ENCODE results near the gene FRYL.
"Not testable (repeated sequence)": the region's sequence is repeated elsewhere in the genome, so short reads cannot be mapped to it uniquely, and the experiment has no call there.

FRYL gene

GRCh38 chr4:48686369-48686768 lies 93.7 kb downstream of the FRYL start:
- no peaks in the 10 kb centered on the region for H3K4me1 ChIP-seq (ENCODE audit: control insufficient read depth, insufficient read depth, low read length)
- no peaks in the 10 kb centered on the region for H3K27me3 ChIP-seq (ENCODE audit: control insufficient read depth, insufficient read depth, low read length)
- DNase-seq (ENCODE audit: low read depth, low spot score) = no peak
- no peaks in the 10 kb centered on the region for H3K36me3 ChIP-seq (ENCODE audit: control insufficient read depth, insufficient read depth, low read length)
- H3K9me3 ChIP-seq (ENCODE audit: control insufficient read depth, insufficient read depth, low read length) = no peaks in the 10 kb centered on the region
- H3K27ac ChIP-seq (ENCODE audit: low read length) = no peak overlapping the region
- H3K4me3 ChIP-seq (ENCODE audit: low read length) = no peak overlapping the region
- no CpG with 5 or more reads among the region's 3 CpGs for WGBS (ENCODE audit: insufficient coverage, insufficient read length)

- no peak for DNase-seq (ENCODE audit: low read depth, low spot score)
- H3K36me3 ChIP-seq (ENCODE audit: control insufficient read depth, insufficient read depth, low read length) = no peaks in the 10 kb centered on the region
- WGBS (ENCODE audit: insufficient coverage, insufficient read length) = no CpG with 5 or more reads among the region's 1 CpG
- H3K27ac ChIP-seq (ENCODE audit: low read length) = no peak overlapping the region
- no peaks in the 10 kb centered on the region for H3K9me3 ChIP-seq (ENCODE audit: control insufficient read depth, insufficient read depth, low read length)
- no peaks in the 10 kb centered on the region for H3K4me1 ChIP-seq (ENCODE audit: control insufficient read depth, insufficient read depth, low read length)
- H3K27me3 ChIP-seq (ENCODE audit: control insufficient read depth, insufficient read depth, low read length) = no peaks in the 10 kb centered on the region
- no peak overlapping the region for H3K4me3 ChIP-seq (ENCODE audit: low read length)
Measured at GRCh38 chr4:48683784-48684666, 96.1 kb downstream of the FRYL start.

- not testable (repeated sequence) for H3K4me1 ChIP-seq (ENCODE audit: control insufficient read depth, insufficient read depth, low read length); DNase-seq (ENCODE audit: low read depth, low spot score); H3K27ac ChIP-seq (ENCODE audit: low read length); H3K36me3 ChIP-seq (ENCODE audit: control insufficient read depth, insufficient read depth, low read length); H3K27me3 ChIP-seq (ENCODE audit: control insufficient read depth, insufficient read depth, low read length); H3K9me3 ChIP-seq (ENCODE audit: control insufficient read depth, insufficient read depth, low read length); H3K4me3 ChIP-seq (ENCODE audit: low read length)
- no CpG with 5 or more reads among the region's 3 CpGs for WGBS (ENCODE audit: insufficient coverage, insufficient read length)
Measured at GRCh38 chr4:48682870-48683269, 97.2 kb downstream of the FRYL start.

- DNase-seq (ENCODE audit: low read depth, low spot score) = no peak
- no peak overlapping the region for H3K27ac ChIP-seq (ENCODE audit: low read length)
Measured at GRCh38 chr4:48681856-48682255, 98.2 kb downstream of the FRYL start.

GRCh38 chr4:48680848-48681568 lies 99.1 kb downstream of the FRYL start:
- no peak for DNase-seq (ENCODE audit: low read depth, low spot score)
- no peaks in the 10 kb centered on the region for H3K27me3 ChIP-seq (ENCODE audit: control insufficient read depth, insufficient read depth, low read length)
- H3K4me1 ChIP-seq (ENCODE audit: control insufficient read depth, insufficient read depth, low read length) = no peaks in the 10 kb centered on the region
- no CpG with 5 or more reads among the region's 12 CpGs for WGBS (ENCODE audit: insufficient coverage, insufficient read length)
- H3K4me3 ChIP-seq (ENCODE audit: low read length) = no peak overlapping the region
- no peaks in the 10 kb centered on the region for H3K9me3 ChIP-seq (ENCODE audit: control insufficient read depth, insufficient read depth, low read length)
- no peak overlapping the region for H3K27ac ChIP-seq (ENCODE audit: low read length)
- no peaks in the 10 kb centered on the region for H3K36me3 ChIP-seq (ENCODE audit: control insufficient read depth, insufficient read depth, low read length)

More at GRCh38 chr4:48681856-48682255, 98.2 kb downstream of the FRYL start:
- Histone ChIP-seq H3K36me3 (ENCODE audit: control insufficient read depth, insufficient read depth, low read length) (no peaks in the 10 kb centered on the region), H3K4me1 (ENCODE audit: control insufficient read depth, insufficient read depth, low read length) (no peaks in the 10 kb centered on the region), H3K27me3 (ENCODE audit: control insufficient read depth, insufficient read depth, low read length) (no peaks in the 10 kb centered on the region), H3K4me3 (ENCODE audit: low read length) (no peak overlapping the region), H3K9me3 (ENCODE audit: control insufficient read depth, insufficient read depth, low read length) (no peaks in the 10 kb centered on the region)

GRCh38 chr4:48673537-48673936 lies 106.5 kb downstream of the FRYL start:
- H3K4me3 ChIP-seq (ENCODE audit: low read length) = no peak overlapping the region
- WGBS (ENCODE audit: insufficient coverage, insufficient read length) = no CpG with 5 or more reads among the region's 3 CpGs

GRCh38 chr4:48670587-48670986 lies 109.5 kb downstream of the FRYL start:
- H3K4me3 ChIP-seq (ENCODE audit: low read length) = no peak overlapping the region
- WGBS (ENCODE audit: insufficient coverage, insufficient read length) = no CpG with 5 or more reads among the region's 1 CpG
- no peaks in the 10 kb centered on the region for H3K4me1 ChIP-seq (ENCODE audit: control insufficient read depth, insufficient read depth, low read length)
- DNase-seq (ENCODE audit: low read depth, low spot score) = no peak
- no peaks in the 10 kb centered on the region for H3K36me3 ChIP-seq (ENCODE audit: control insufficient read depth, insufficient read depth, low read length)
- H3K27ac ChIP-seq (ENCODE audit: low read length) = no peak overlapping the region
- no peaks in the 10 kb centered on the region for H3K27me3 ChIP-seq (ENCODE audit: control insufficient read depth, insufficient read depth, low read length)
- no peaks in the 10 kb centered on the region for H3K9me3 ChIP-seq (ENCODE audit: control insufficient read depth, insufficient read depth, low read length)

More at GRCh38 chr4:48673537-48673936, 106.5 kb downstream of the FRYL start:
- no peaks in the 10 kb centered on the region for H3K27me3 ChIP-seq (ENCODE audit: control insufficient read depth, insufficient read depth, low read length)
- no peaks in the 10 kb centered on the region for H3K36me3 ChIP-seq (ENCODE audit: control insufficient read depth, insufficient read depth, low read length)
- no peaks in the 10 kb centered on the region for H3K9me3 ChIP-seq (ENCODE audit: control insufficient read depth, insufficient read depth, low read length)
- no peak for DNase-seq (ENCODE audit: low read depth, low spot score)
- no peaks in the 10 kb centered on the region for H3K4me1 ChIP-seq (ENCODE audit: control insufficient read depth, insufficient read depth, low read length)
- H3K27ac ChIP-seq (ENCODE audit: low read length) = no peak overlapping the region

- Histone ChIP-seq H3K36me3 (ENCODE audit: control insufficient read depth, insufficient read depth, low read length) (no peaks in the 10 kb centered on the region), H3K9me3 (ENCODE audit: control insufficient read depth, insufficient read depth, low read length) (no peaks in the 10 kb centered on the region), H3K4me3 (ENCODE audit: low read length) (no peak overlapping the region), H3K27me3 (ENCODE audit: control insufficient read depth, insufficient read depth, low read length) (no peaks in the 10 kb centered on the region), H3K27ac (ENCODE audit: low read length) (no peak overlapping the region), H3K4me1 (ENCODE audit: control insufficient read depth, insufficient read depth, low read length) (no peaks in the 10 kb centered on the region)
- 100% methylated on average over 1 of the region's 3 CpGs for WGBS (ENCODE audit: insufficient coverage, insufficient read length)
- no peak for DNase-seq (ENCODE audit: low read depth, low spot score)
Measured at GRCh38 chr4:48669086-48669485, 111.0 kb downstream of the FRYL start.

- Histone ChIP-seq H3K4me1 (ENCODE audit: control insufficient read depth, insufficient read depth, low read length) (no peaks in the 10 kb centered on the region), H3K9me3 (ENCODE audit: control insufficient read depth, insufficient read depth, low read length) (no peaks in the 10 kb centered on the region), H3K27ac (ENCODE audit: low read length) (no peak overlapping the region), H3K36me3 (ENCODE audit: control insufficient read depth, insufficient read depth, low read length) (no peaks in the 10 kb centered on the region), H3K27me3 (ENCODE audit: control insufficient read depth, insufficient read depth, low read length) (no peaks in the 10 kb centered on the region), H3K4me3 (ENCODE audit: low read length) (no peak overlapping the region)
- WGBS (ENCODE audit: insufficient coverage, insufficient read length) = no CpG with 5 or more reads among the region's 4 CpGs
- DNase-seq (ENCODE audit: low read depth, low spot score) = no peak
Measured at GRCh38 chr4:48668254-48669017, 111.6 kb downstream of the FRYL start.

GRCh38 chr4:48667148-48667547 lies 112.9 kb downstream of the FRYL start:
- Histone ChIP-seq H3K27me3 (ENCODE audit: control insufficient read depth, insufficient read depth, low read length) (no peaks in the 10 kb centered on the region), H3K4me1 (ENCODE audit: control insufficient read depth, insufficient read depth, low read length) (no peaks in the 10 kb centered on the region), H3K9me3 (ENCODE audit: control insufficient read depth, insufficient read depth, low read length) (no peaks in the 10 kb centered on the region), H3K4me3 (ENCODE audit: low read length) (no peak overlapping the region), H3K27ac (ENCODE audit: low read length) (no peak overlapping the region), H3K36me3 (ENCODE audit: control insufficient read depth, insufficient read depth, low read length) (no peaks in the 10 kb centered on the region)
- no peak for DNase-seq (ENCODE audit: low read depth, low spot score)
- no CpG with 5 or more reads among the region's 2 CpGs for WGBS (ENCODE audit: insufficient coverage, insufficient read length)

Measured in iPS DF 6.9 (cell line).